Endothelial cell of umbilical vein (primary cell): Measurements from ENCODE around the gene CLEC16A. TPM values are rescaled to one million over a fixed set of nuclear protein-coding genes. Genes with fewer than 3 reads are reported as not detected.

Experiments
- BruUV-seq: library from RNA; stranded (reverse); fragments of 400-500 nt; replicated peaks from 2 replicates; lab custom pipeline; 2021; lab: Mats Ljungman, UMichigan
- CTCF ChIA-PET: fragments of 300-600, 350-600 bp; sonication (Branson Sonifier 250); formaldehyde crosslinking; loops from one replicate; lab custom pipeline; 2021; ENCODE audit warnings: antibody characterized with exemption, inconsistent platforms; lab: Charles Lee
- POLR2A ChIA-PET: fragments of 300-600, 350-600 bp; sonication (Branson Sonifier 250); formaldehyde crosslinking; loops from one replicate; lab custom pipeline; 2021; ENCODE audit warnings: antibody characterized with exemption, inconsistent platforms; lab: Charles Lee
- DNase-seq: peaks from one replicate; pipeline ENCODE4 v3.0.0-alpha.2; 2011; ENCODE audit warnings: low read depth, low spot score
- FAIRE-seq: peaks from 2 replicates; lab custom pipeline; 2011; peaks lifted over from hg19 to GRCh38; lab: Jason Lieb, UNC
- H2AFZ ChIP-seq: 2 replicates; pipeline ENCODE4 v1.6.0; 2012; ENCODE audit warnings: low read depth, low read length, control low read depth, inconsistent platforms
- H3K27ac ChIP-seq: 2 replicates; pipeline ENCODE4 v1.5.1; 2011; ENCODE audit warnings: low read depth, mild to moderate bottlenecking, control low read depth, low read length, moderate library complexity; ENCODE audit not compliant: insufficient read depth
- H3K27me3 ChIP-seq, 2 experiments: 2 replicates each; pipeline versions ENCODE4 v1.6.0 to v1.6.1; 2011; ENCODE audit warnings: low read length in 2 of 2, mixed read lengths in 1 of 2; ENCODE audit not compliant: control insufficient read depth in 2 of 2, insufficient read depth in 2 of 2
- H3K36me3 ChIP-seq, 2 experiments: 2 replicates in 1 of 2; 3 replicates in 1 of 2; pipeline ENCODE4 v1.5.1; 2011; ENCODE audit warnings: low read length in 2 of 2, mild to moderate bottlenecking in 1 of 2, moderate library complexity in 1 of 2; ENCODE audit not compliant: control insufficient read depth in 2 of 2, insufficient read depth in 2 of 2; ENCODE audit errors: extremely low read depth in 1 of 2
- H3K4me1 ChIP-seq: 3 replicates; pipeline ENCODE4 v1.5.1; 2011; ENCODE audit warnings: mild to moderate bottlenecking, low read length; ENCODE audit not compliant: control insufficient read depth, insufficient read depth; ENCODE audit errors: extremely low read depth
- H3K4me2 ChIP-seq: 2 replicates; pipeline ENCODE4 v1.6.1; 2011; ENCODE audit warnings: low read length, control low read depth, mixed read lengths; ENCODE audit not compliant: insufficient read depth
- H3K4me3 ChIP-seq, 3 experiments: fragments of 200-600 bp in 1 of 3; sonication (generic), shearing (Covaris generic) in 1 of 3; replicated peaks in 1 of 3; 2 replicates each; pipeline ENCODE4 v1.5.1; 2011 to 2016; ENCODE audit warnings: control low read depth in 3 of 3, low read length in 3 of 3, mild to moderate bottlenecking in 2 of 3, inconsistent platforms in 1 of 3, low read depth in 1 of 3, moderate library complexity in 1 of 3; ENCODE audit not compliant: insufficient read depth in 1 of 3
- H3K79me2 ChIP-seq: 2 replicates; pipeline ENCODE4 v1.6.0; 2012; ENCODE audit warnings: low read length, inconsistent platforms; ENCODE audit not compliant: control insufficient read depth, insufficient read depth
- H3K9ac ChIP-seq: replicated peaks from 2 replicates; pipeline ENCODE3; 2011; ENCODE audit warnings: low read length, control low read depth; ENCODE audit not compliant: insufficient read depth; ENCODE audit errors: extremely low read depth
- H3K9me1 ChIP-seq: replicated peaks from 3 replicates; pipeline ENCODE4 v1.6.0; 2011; ENCODE audit warnings: mild to moderate bottlenecking, low read length; ENCODE audit not compliant: control insufficient read depth, insufficient read depth; ENCODE audit errors: extremely low read depth
- H3K9me3 ChIP-seq: replicated peaks from 2 replicates; pipeline ENCODE4 v1.5.1; 2012; ENCODE audit warnings: low read length, inconsistent platforms; ENCODE audit not compliant: control insufficient read depth, insufficient read depth
- H4K20me1 ChIP-seq: replicated peaks from 2 replicates; pipeline ENCODE3; 2011; ENCODE audit warnings: mild to moderate bottlenecking, low read length; ENCODE audit not compliant: control insufficient read depth, insufficient read depth; ENCODE audit errors: extremely low read depth
- EZH2 ChIP-seq: IDR thresholded peaks from 2 replicates; pipeline ENCODE4 v1.6.1; 2012; ENCODE audit warnings: borderline replicate concordance, low read depth, mild to moderate bottlenecking, moderate library complexity, low read length, inconsistent platforms; ENCODE audit not compliant: severe bottlenecking
- GATA2 ChIP-seq: IDR thresholded peaks from 2 replicates; pipeline ENCODE4 v1.7.0; 2011; ENCODE audit warnings: low read depth, mild to moderate bottlenecking, moderate library complexity, mixed read lengths, low read length; ENCODE audit not compliant: insufficient read length, insufficient read depth
- JUN ChIP-seq: IDR thresholded peaks from 2 replicates; pipeline ENCODE4 v1.6.1; 2011; ENCODE audit warnings: borderline replicate concordance, low read depth; ENCODE audit not compliant: insufficient read length, insufficient read depth
- MYC ChIP-seq: IDR thresholded peaks from one replicate; pipeline ENCODE4 v1.6.1; 2011; ENCODE audit warnings: mild to moderate bottlenecking, low read depth, low read length
- POLR2AphosphoS5 ChIP-seq: IDR thresholded peaks from 2 replicates; pipeline ENCODE4 v1.6.1; 2012; ENCODE audit warnings: low read depth, mild to moderate bottlenecking, control low read depth, low read length, moderate library complexity; ENCODE audit not compliant: insufficient read depth
- dilution Hi-C: fragments of 300-500 bp; cut with MboI; formaldehyde crosslinking; loops from one replicate; pipeline ENCODE4 v1.15.0; 2019; ENCODE audit warnings: low sequenced_read_pairs; ENCODE audit not compliant: extremely low pct_ligation_motif_present
- intact Hi-C: fragments of 100-400 bp; cut with micrococcal nuclease; formaldehyde crosslinking; loops from one replicate; pipeline ENCODE4 v1.10.0; 2022
- polyA plus RNA-seq, 4 experiments: library from polyadenylated mRNA; depleted of rRNA in 3 of 4; stranded (reverse) in 3 of 4; unstranded in 1 of 4; fragments of >200 nt; gene quantifications; 2 replicates each; pipeline versions ENCODE4 v1.2.1 to v1.2.3, GENCODE V29; 2011 to 2012; ENCODE audit warnings: missing spikeins in 1 of 4
- total RNA-seq: library from RNA; stranded (reverse); gene quantifications from 2 replicates; pipeline ENCODE4 v1.2.3, GENCODE V29; 2021

The CLEC16A gene
- total and polyA plus RNA-seq, 2 donors (not counting 3 experiments of a cell fraction or from before 2014, with no cell fraction given): 11.4 to 23.3 TPM

DNA sequence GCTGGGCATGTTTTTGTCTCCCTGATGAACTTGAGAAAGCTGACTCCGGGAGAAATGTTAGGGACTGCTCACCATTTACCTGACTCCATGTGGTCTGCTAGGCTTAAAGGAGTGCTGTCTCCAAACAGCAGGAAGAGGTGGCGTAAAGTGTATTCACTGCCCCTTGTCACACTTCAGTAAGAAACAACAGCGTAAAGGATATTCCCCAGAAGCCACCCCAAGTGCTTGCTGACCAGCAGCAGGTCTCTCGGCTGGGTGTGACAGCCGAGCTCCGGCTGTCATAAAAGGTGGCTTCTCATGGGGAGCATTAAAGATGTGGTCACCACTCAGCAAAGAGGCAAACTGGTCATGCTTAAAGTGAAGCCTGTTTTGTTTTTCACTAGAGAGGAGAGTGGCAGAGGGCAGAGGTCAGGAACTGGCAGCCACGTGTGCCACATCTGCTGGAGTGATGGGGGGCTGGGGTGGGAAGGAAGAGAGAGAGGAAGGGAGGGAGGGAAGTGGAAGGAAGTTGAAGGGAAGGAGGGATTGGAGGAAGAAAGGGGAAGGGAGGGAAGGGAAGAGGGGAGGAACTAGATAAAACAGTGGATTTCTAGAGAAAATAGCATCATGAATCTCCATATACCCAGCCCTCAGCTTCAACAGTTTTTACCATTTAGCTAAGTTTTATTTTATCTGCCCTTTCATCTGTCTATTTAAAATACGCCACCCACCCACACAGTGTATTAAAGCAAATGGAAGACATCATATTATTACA is 119.3 kb downstream of the CLEC16A start:
- Histone ChIP-seq H3K4me1 (no peaks in the 10 kb centered on the region), H3K9ac (no peak overlapping the region), H3K4me2 (no peak overlapping the region), H3K36me3 (peaks cover 2 to 9% of the 10 kb centered on the region in 2 experiments), H3K4me3 (no peak overlapping the region), H3K27me3 (no peaks in the 10 kb centered on the region), H3K27ac (no peak overlapping the region), H3K9me3 (no peaks in the 10 kb centered on the region), H4K20me1 (no peaks in the 10 kb centered on the region), H2AFZ (no peak overlapping the region), H3K79me2 (no peaks in the 10 kb centered on the region), H3K9me1 (no peaks in the 10 kb centered on the region)
- ChIA-PET POLR2A (no interaction called here), CTCF (interaction anchor here (0.6 kb wide), 1 partner anchor 246 kb away, joined by 5 read pairs; no protein-coding TSS in a partner anchor)
- FAIRE-seq (no peak), DNase-seq (no peak)
- no TSS peak for BruUV-seq
- intact Hi-C loops (no loop called here), dilution Hi-C loops (no loop called here)
- TF ChIP-seq GATA2: no peak
- no peak for TF ChIP-seq MYC

DNA sequence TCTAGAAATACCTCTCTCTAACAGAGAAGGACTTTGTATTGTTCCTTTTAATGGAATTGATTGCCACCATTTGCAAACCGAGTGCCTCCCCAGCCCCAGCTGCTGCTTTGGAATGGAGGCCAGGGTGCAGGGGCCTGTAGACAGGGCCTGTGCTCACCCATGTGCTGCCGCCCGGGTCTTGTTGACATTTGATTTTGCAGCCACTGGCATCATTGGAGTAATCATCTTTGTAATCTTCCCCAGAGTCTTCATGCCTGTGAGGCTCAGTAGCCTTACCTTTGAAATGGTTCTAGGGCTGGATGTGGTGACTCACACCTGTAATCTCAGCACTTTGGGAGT is 119.8 kb downstream of the CLEC16A start:
- Histone ChIP-seq H3K36me3 (peaks cover 2 to 9% of the 10 kb centered on the region in 2 experiments), H3K9me3 (no peaks in the 10 kb centered on the region), H3K4me3 (no peak overlapping the region), H3K9me1 (no peaks in the 10 kb centered on the region), H4K20me1 (no peaks in the 10 kb centered on the region), H2AFZ (no peak overlapping the region), H3K27ac (no peak overlapping the region), H3K4me1 (no peaks in the 10 kb centered on the region), H3K4me2 (no peak overlapping the region), H3K79me2 (no peaks in the 10 kb centered on the region), H3K9ac (no peak overlapping the region), H3K27me3 (no peaks in the 10 kb centered on the region)
- dilution Hi-C loops (no loop called here), intact Hi-C loops (no loop called here)
- CTCF ChIA-PET: no interaction called here
- POLR2A ChIA-PET: no interaction called here
- FAIRE-seq (no peak), DNase-seq (no peak)
- BruUV-seq: no TSS peak
- TF ChIP-seq GATA2 (no peak), JUN (no peak), EZH2 (no peak), POLR2AphosphoS5 (no peak), MYC (no peak)
